Measurements from ENCODE around the gene THSD4. TPM values are rescaled to one million over a fixed set of nuclear protein-coding genes. Genes with fewer than 3 reads are reported as not detected.

The THSD4 gene
- total RNA-seq, 2 experiments from 2014 or later: not detected

- no peak for TF ChIP-seq CTCF (IDR thresholded peaks at IDR 0.05)
- Mint-ChIP-seq H3K4me1 (ENCODE audit: low read depth) (no peaks in the 10 kb centered on the region), H3K27ac (no peak overlapping the region), H3K9me3 (no peaks in the 10 kb centered on the region), H3K27me3 (peaks cover 50% of the 10 kb centered on the region), H3K36me3 (ENCODE audit: low read depth) (no peaks in the 10 kb centered on the region), H3K4me3 (no peak overlapping the region)
- no peaks in the 10 kb centered on the region for H3K9me3 ChIP-seq (ENCODE audit: control insufficient read depth in 1 of 2, insufficient read depth in 1 of 2, low read length in 2 of 2)
- H3K36me3 ChIP-seq (ENCODE audit: insufficient read depth, low read length): no peaks in the 10 kb centered on the region
- H3K4me3 ChIP-seq (ENCODE audit: low read length): no peak overlapping the region
- ATAC-seq (ENCODE audit: poor library complexity) (no peak), DNase-seq (no peak)
- H3K4me1 ChIP-seq (ENCODE audit: insufficient read depth, low read length): no peaks in the 10 kb centered on the region
- ChIA-PET POLR2A (no interaction called here), CTCF (no interaction called here)
- H3K27ac ChIP-seq (ENCODE audit: low read depth in 1 of 2, low read length in 2 of 2): no peak overlapping the region
- H3K27me3 ChIP-seq (ENCODE audit: control insufficient read depth in 1 of 2, insufficient read depth in 2 of 2, low read length in 2 of 2): peaks cover 0 to 3% of the 10 kb centered on the region in 2 experiments
- intact Hi-C loops (cut with DNase I, micrococcal nuclease): no loop called here
Measured at GRCh38 chr15:71679793-71680353, 564.6 kb downstream of the THSD4 start.

- no peak overlapping the region for H3K27ac Mint-ChIP-seq
- intact Hi-C loops (cut with DNase I, micrococcal nuclease): no loop called here
Measured at GRCh38 chr15:71682001-71682400, 566.7 kb downstream of the THSD4 start.

GRCh38 chr15:71683411-71684274, 568.4 kb downstream of the THSD4 start:
- Mint-ChIP-seq H3K36me3 (ENCODE audit: low read depth) (no peaks in the 10 kb centered on the region), H3K27ac (no peak overlapping the region), H3K27me3 (peaks cover 46% of the 10 kb centered on the region), H3K9me3 (no peaks in the 10 kb centered on the region), H3K4me1 (ENCODE audit: low read depth) (peaks cover 3% of the 10 kb centered on the region), H3K4me3 (no peak overlapping the region)
- ATAC-seq (ENCODE audit: poor library complexity) (no peak), DNase-seq (no peak)
- ChIA-PET POLR2A (no interaction called here), CTCF (no interaction called here)
- Histone ChIP-seq H3K9me3 (ENCODE audit: control insufficient read depth in 1 of 2, insufficient read depth in 1 of 2, low read length in 2 of 2) (no peaks in the 10 kb centered on the region), H3K4me1 (ENCODE audit: insufficient read depth, low read length) (no peaks in the 10 kb centered on the region), H3K4me3 (ENCODE audit: low read length) (no peak overlapping the region), H3K27ac (ENCODE audit: low read depth in 1 of 2, low read length in 2 of 2) (no peak overlapping the region), H3K27me3 (ENCODE audit: control insufficient read depth in 1 of 2, insufficient read depth in 2 of 2, low read length in 2 of 2) (no peaks in the 10 kb centered on the region), H3K36me3 (ENCODE audit: insufficient read depth, low read length) (no peaks in the 10 kb centered on the region)
- no peak for TF ChIP-seq CTCF (IDR thresholded peaks at IDR 0.05)
- intact Hi-C loops (cut with DNase I, micrococcal nuclease): no loop called here

More at GRCh38 chr15:71682001-71682400, 566.7 kb downstream of the THSD4 start:
- no peaks in the 10 kb centered on the region for H3K27me3 ChIP-seq (ENCODE audit: control insufficient read depth in 1 of 2, insufficient read depth in 2 of 2, low read length in 2 of 2)
- no peak for TF ChIP-seq CTCF (IDR thresholded peaks at IDR 0.05)
- H3K27ac ChIP-seq (ENCODE audit: low read depth in 1 of 2, low read length in 2 of 2): no peak overlapping the region
- CTCF ChIA-PET: no interaction called here
- POLR2A ChIA-PET: no interaction called here
- Mint-ChIP-seq H3K36me3 (ENCODE audit: low read depth) (no peaks in the 10 kb centered on the region), H3K4me3 (no peak overlapping the region), H3K27me3 (peaks cover 45% of the 10 kb centered on the region), H3K9me3 (no peaks in the 10 kb centered on the region), H3K4me1 (ENCODE audit: low read depth) (peaks cover 3% of the 10 kb centered on the region)
- H3K4me1 ChIP-seq (ENCODE audit: insufficient read depth, low read length): no peaks in the 10 kb centered on the region
- no peak overlapping the region for H3K4me3 ChIP-seq (ENCODE audit: low read length)
- no peak for DNase-seq
- H3K36me3 ChIP-seq (ENCODE audit: insufficient read depth, low read length): no peaks in the 10 kb centered on the region
- H3K9me3 ChIP-seq (ENCODE audit: control insufficient read depth in 1 of 2, insufficient read depth in 1 of 2, low read length in 2 of 2): no peaks in the 10 kb centered on the region
- no peak for ATAC-seq (ENCODE audit: poor library complexity)

All from CD4-positive, alpha-beta T cell (primary cell).